ENCODE data around the gene KAT2B. TPM values are rescaled to one million over a fixed set of nuclear protein-coding genes. Genes with fewer than 3 reads are reported as not detected.

Gene KAT2B
- total RNA-seq, result 3.3 and 7.1 TPM in 2 replicates

GRCh38 chr3:20039765-20040547 lies at the start of gene KAT2B:
Gene KAT2B, plus strand, starts transcription at chr3:20040446. Its CDS starts 32 bp downstream, at chr3:20040478.

GRCh38 chr3:20012164-20012563 lies 28.1 kb upstream of the KAT2B start, which contains the start of gene PP2D1:
Gene PP2D1, minus strand, starts transcription at chr3:20012264. Its CDS starts 192 bp downstream, at chr3:20012072.

GRCh38 chr3:20185679-20186599 lies 145.7 kb downstream of the KAT2B start, which contains the start of gene SGO1:
Gene SGO1, minus strand, starts transcription at chr3:20186206. Its CDS starts 2,179 bp downstream, at chr3:20184027.

Other genes starting within 250 kb of the KAT2B start
- gene EFHB, start 106.2 kb upstream of the KAT2B start, total RNA-seq, result 2.7 TPM in 1 of 2 replicates, not detected in the other
- 52.8 and 57.3 TPM in 2 replicates for gene RAB5A, start 93.3 kb upstream of the KAT2B start, total RNA-seq
- not detected in 2 replicates for gene PP2D1, start 28.2 kb upstream of the KAT2B start, total RNA-seq
- gene SGO1, start 145.8 kb downstream of the KAT2B start, total RNA-seq, result 0.38 and 12.7 TPM in 2 replicates